H1 (cell line): ENCODE data around the gene KHDRBS1. TPM values are rescaled to one million over a fixed set of nuclear protein-coding genes. Genes with fewer than 3 reads are reported as not detected.

Experiments
- CTCF ChIA-PET: fragments of 300-600 bp; sonication (Branson Sonifier 250); formaldehyde crosslinking; loops from one replicate; lab custom pipeline; 2021; ENCODE audit not compliant: partially characterized antibody; lab: Charles Lee
- POLR2A ChIA-PET: fragments of 300-600 bp; sonication (Branson Sonifier 250); formaldehyde crosslinking; loops from one replicate; lab custom pipeline; 2021; ENCODE audit warnings: inconsistent platforms; ENCODE audit not compliant: partially characterized antibody; lab: Charles Lee
- DNase-seq, 2 experiments: peaks; one replicate each; pipeline versions ENCODE4 v3.0.0 to v3.0.0-alpha.2; 2010 to 2022; ENCODE audit warnings: low spot score in 2 of 2, low read depth in 1 of 2, mixed read lengths in 1 of 2
- FAIRE-seq: peaks from 2 replicates; lab custom pipeline; 2011; peaks lifted over from hg19 to GRCh38; lab: Jason Lieb, UNC
- H2AFZ ChIP-seq: 2 replicates; pipeline ENCODE4 v1.8.1; 2012; ENCODE audit warnings: low read length, inconsistent platforms
- H2AK5ac ChIP-seq: 2 replicates; pipeline ENCODE4 v1.6.1; 2013; ENCODE audit warnings: low read depth, low read length
- H2BK120ac ChIP-seq: replicated peaks from 2 replicates; pipeline ENCODE3; 2013; ENCODE audit warnings: low read depth, low read length, inconsistent platforms
- H2BK12ac ChIP-seq: 2 replicates; pipeline ENCODE4 v1.6.1; 2013; ENCODE audit warnings: low read depth, low read length
- H2BK15ac ChIP-seq: 2 replicates; pipeline ENCODE4 v1.6.1; 2013; ENCODE audit warnings: low read length
- H2BK20ac ChIP-seq: 2 replicates; pipeline ENCODE4 v1.6.1; 2013; ENCODE audit warnings: low read length
- H2BK5ac ChIP-seq: 2 replicates; pipeline ENCODE4 v1.6.1; 2013; ENCODE audit warnings: low read depth, low read length
- H3K14ac ChIP-seq: 2 replicates; pipeline ENCODE4 v1.6.1; 2013; ENCODE audit warnings: inconsistent platforms; ENCODE audit not compliant: insufficient read length
- H3K18ac ChIP-seq: 2 replicates; pipeline ENCODE4 v1.6.1; 2013; ENCODE audit warnings: low read length; ENCODE audit errors: extremely low read depth
- H3K23ac ChIP-seq: 2 replicates; pipeline ENCODE4 v1.6.1; 2013; ENCODE audit warnings: inconsistent platforms; ENCODE audit not compliant: insufficient read length
- H3K23me2 ChIP-seq: 2 replicates; pipeline ENCODE4 v1.6.1; 2013; ENCODE audit warnings: low read depth, low read length
- H3K27ac ChIP-seq: 2 replicates; pipeline ENCODE4 v1.6.1; 2011; ENCODE audit warnings: low read depth, low read length, inconsistent platforms
- H3K27me3 ChIP-seq, 4 experiments: replicated peaks in 1 of 4; 1 replicate in 1 of 4; 2 replicates in 3 of 4; pipeline versions ENCODE4 v1.6.1 to v1.8.1; 2011 to 2013; ENCODE audit warnings: low read length in 3 of 4, mild to moderate bottlenecking in 3 of 4, inconsistent platforms in 2 of 4, mixed read lengths in 2 of 4, moderate library complexity in 1 of 4; ENCODE audit not compliant: control insufficient read depth in 3 of 4, insufficient read depth in 3 of 4; ENCODE audit errors: extremely low read depth in 1 of 4
- H3K36me3 ChIP-seq, 4 experiments: 2 replicates each; pipeline versions ENCODE4 v1.6.1 to v1.8.1; 2011 to 2013; ENCODE audit warnings: mild to moderate bottlenecking in 4 of 4, low read length in 3 of 4, moderate library complexity in 2 of 4, control low read depth in 1 of 4, inconsistent platforms in 1 of 4; ENCODE audit not compliant: insufficient read depth in 4 of 4, control insufficient read depth in 2 of 4
- H3K4ac ChIP-seq: replicated peaks from 2 replicates; pipeline ENCODE3; 2013; ENCODE audit warnings: low read length, low read depth, mixed read lengths, inconsistent platforms; ENCODE audit not compliant: insufficient read length
- H3K4me1 ChIP-seq, 4 experiments: replicated peaks in 1 of 4; 1 replicate in 1 of 4; 2 replicates in 3 of 4; pipeline versions ENCODE4 v1.6.1 to v1.8.1; 2011 to 2013; ENCODE audit warnings: low read length in 3 of 4, inconsistent platforms in 2 of 4, mixed read lengths in 1 of 4; ENCODE audit not compliant: insufficient read depth in 4 of 4, control insufficient read depth in 3 of 4
- H3K4me2 ChIP-seq, 2 experiments: 2 replicates each; pipeline versions ENCODE4 v1.6.1 to v1.8.1; 2011 to 2013; ENCODE audit warnings: low read depth in 2 of 2, low read length in 2 of 2, control low read depth in 1 of 2, inconsistent platforms in 1 of 2, mild to moderate bottlenecking in 1 of 2; ENCODE audit not compliant: insufficient read depth in 1 of 2
- H3K4me3 ChIP-seq, 4 experiments: fragments of 200-600, 300-600 bp in 1 of 4; sonication (generic), shearing (Covaris generic), sonication (Bioruptor Twin) in 1 of 4; 2 replicates each; pipeline versions ENCODE4 v1.5.1 to v1.8.1; 2011 to 2016; ENCODE audit warnings: low read length in 4 of 4, low read depth in 3 of 4, control low read depth in 2 of 4, inconsistent platforms in 2 of 4, mild to moderate bottlenecking in 2 of 4, mixed read lengths in 1 of 4, moderate library complexity in 1 of 4; ENCODE audit not compliant: insufficient read depth in 2 of 4; ENCODE audit errors: extremely low read depth in 1 of 4
- H3K56ac ChIP-seq: replicated peaks from 2 replicates; pipeline ENCODE3; 2013; ENCODE audit warnings: low read depth, mild to moderate bottlenecking, mixed read lengths, low read length, inconsistent platforms; ENCODE audit not compliant: insufficient read length
- H3K79me1 ChIP-seq: 2 replicates; pipeline ENCODE4 v1.6.1; 2013; ENCODE audit warnings: low read depth, low read length, control low read depth
- H3K79me2 ChIP-seq, 2 experiments: 2 replicates each; pipeline versions ENCODE4 v1.6.1 to v1.8.1; 2012 to 2013; ENCODE audit warnings: low read length in 2 of 2, mild to moderate bottlenecking in 2 of 2, inconsistent platforms in 1 of 2; ENCODE audit not compliant: insufficient read depth in 2 of 2, control insufficient read depth in 1 of 2
- H3K9ac ChIP-seq, 4 experiments: replicated peaks in 1 of 4; 1 replicate in 1 of 4; 2 replicates in 3 of 4; pipeline versions ENCODE4 v1.6.1 to v1.8.1; 2011 to 2013; ENCODE audit warnings: low read depth in 3 of 4, low read length in 3 of 4, control low read depth in 2 of 4, mild to moderate bottlenecking in 2 of 4, moderate library complexity in 2 of 4, inconsistent platforms in 1 of 4; ENCODE audit errors: extremely low read depth in 1 of 4
- H3K9me3 ChIP-seq, 2 experiments: 2 replicates each; pipeline versions ENCODE4 v1.6.1 to v1.8.1; 2012 to 2013; ENCODE audit warnings: mild to moderate bottlenecking in 2 of 2, moderate library complexity in 2 of 2, control low read depth in 1 of 2, inconsistent platforms in 1 of 2, low read depth in 1 of 2, low read length in 1 of 2, mixed read lengths in 1 of 2; ENCODE audit not compliant: insufficient read depth in 2 of 2
- H4K20me1 ChIP-seq, 2 experiments: replicated peaks in 1 of 2; 2 replicates each; pipeline versions ENCODE3 to v1.8.1; 2011 to 2013; ENCODE audit warnings: inconsistent platforms in 2 of 2, low read length in 2 of 2, mild to moderate bottlenecking in 1 of 2; ENCODE audit not compliant: insufficient read depth in 2 of 2, control insufficient read depth in 1 of 2
- H4K5ac ChIP-seq: 2 replicates; pipeline ENCODE4 v1.6.1; 2013; ENCODE audit warnings: low read length, low read depth, mixed read lengths, inconsistent platforms; ENCODE audit not compliant: insufficient read length
- H4K8ac ChIP-seq: 2 replicates; pipeline ENCODE4 v1.8.0; 2013; ENCODE audit warnings: mild to moderate bottlenecking, moderate library complexity, low read length, inconsistent platforms; ENCODE audit not compliant: insufficient read depth; ENCODE audit errors: extremely low read depth
- H4K91ac ChIP-seq: replicated peaks from 2 replicates; pipeline ENCODE3; 2013; ENCODE audit warnings: low read length, mixed read lengths, inconsistent platforms; ENCODE audit not compliant: insufficient read length
- CHD2 ChIP-seq: IDR thresholded peaks from 2 replicates; pipeline ENCODE4 v1.6.1; 2012; ENCODE audit warnings: low read length, improper control_type of control experiment
- POLR2AphosphoS5 ChIP-seq: IDR thresholded peaks from 2 replicates; pipeline ENCODE4 v1.6.1; 2011; ENCODE audit warnings: low read depth, low read length
- RXRA ChIP-seq: IDR thresholded peaks from 2 replicates; pipeline ENCODE4 v1.6.1; 2011; ENCODE audit warnings: low read depth, mild to moderate bottlenecking, low read length, moderate library complexity; ENCODE audit not compliant: insufficient read depth
- SP2 ChIP-seq: IDR thresholded peaks from 2 replicates; pipeline ENCODE4 v1.6.1; 2012; ENCODE audit warnings: mild to moderate bottlenecking, low read length, inconsistent platforms
- whole genome bisulfite sequencing, 2 experiments: shearing (Covaris generic) in 1 of 2; methylation state at CpG; one replicate each; pipeline versions ENCODE4 v1.1.6 to v1.1.7; 2013 to 2015; ENCODE audit warnings: low lambda C conversion rate in 2 of 2, mixed read lengths in 2 of 2, inconsistent platforms in 1 of 2, low coverage in 1 of 2, missing lambda C conversion rate in 1 of 2; ENCODE audit not compliant: insufficient replicate concordance in 2 of 2, insufficient coverage in 1 of 2, insufficient read length in 1 of 2; ENCODE audit errors: extremely low coverage in 1 of 2, missing lambda C conversion rate in 1 of 2; 5-methylcytosine and 5-hydroxymethylcytosine counted together
- polyA plus RNA-seq, 7 experiments: library from polyadenylated mRNA; depleted of rRNA in 3 of 7; stranded (reverse) in 5 of 7; unstranded in 2 of 7; fragments of >200 nt in 5 of 7; fragments of 200-250 nt in 2 of 7; gene quantifications; 1 replicate in 5 of 7; 2 replicates in 1 of 7; 4 replicates in 1 of 7; pipeline versions ENCODE4 v1.2.1 to v1.2.3, GENCODE V29; 2011 to 2013; ENCODE audit warnings: missing spikeins in 2 of 7, mixed read lengths in 2 of 7
- total RNA-seq: library from RNA; stranded (reverse); fragmentation: NEBNext Ultra II Directional; extraction: Animal tissue kit (Norgen Biotek cat#: 25700); gene quantifications from 2 replicates; pipeline ENCODE4 v1.2.1, GENCODE V29; 2021
- TF ChIP-seq, protein P1 (sequence below): IDR thresholded peaks from 2 replicates; pipeline ENCODE4 v1.6.1; 2011; ENCODE audit warnings: low read depth, mild to moderate bottlenecking, low read length; ENCODE audit not compliant: insufficient read depth

Gene KHDRBS1
- total and polyA plus RNA-seq, 2 of the 8 experiments (the other 6 are each of a cell fraction or from before 2014, with no cell fraction given) = 53.8 to 284 TPM

DNA sequence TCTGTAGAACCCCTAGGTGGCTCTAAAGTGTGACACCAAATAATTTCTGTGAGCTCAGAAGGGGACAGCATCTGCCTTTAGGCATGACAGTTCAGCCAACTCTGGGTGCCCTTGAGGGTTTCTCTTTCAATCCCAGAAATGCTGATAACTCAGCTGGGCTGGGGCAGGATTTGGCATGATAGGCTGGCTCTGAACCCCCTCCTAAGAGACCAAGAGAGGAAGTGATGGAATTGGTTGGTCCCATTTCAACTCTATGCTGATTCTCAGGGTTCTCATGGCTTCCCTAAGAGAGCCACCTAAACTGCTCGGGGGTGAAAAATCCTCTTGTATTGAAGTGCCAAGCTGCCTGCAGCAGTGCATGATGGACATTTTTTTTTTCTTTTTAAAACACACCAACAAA is 30.6 kb downstream of the KHDRBS1 start:
- FAIRE-seq (no peak), DNase-seq (no peak)
- H4K20me1 ChIP-seq = peaks cover 1 to 11% of the 10 kb centered on the region in 2 experiments
- H3K56ac ChIP-seq = no peak overlapping the region
- no peak overlapping the region for H2BK12ac ChIP-seq
- H3K23me2 ChIP-seq = no peaks in the 10 kb centered on the region
- H4K91ac ChIP-seq = no peak overlapping the region
- no peak overlapping the region for H3K18ac ChIP-seq
- no peak overlapping the region for H3K4me2 ChIP-seq
- ChIA-PET POLR2A (interaction anchor here (1.0 to 2.4 kb wide), 5 partner anchors 10 to 31 kb away, joined by 3 to 12 read pairs (median 3); partner anchors contain the start of gene KHDRBS1), CTCF (interaction anchor here (0.6 to 1.9 kb wide), 4 partner anchors 9 to 76 kb away, joined by 3 to 8 read pairs (median 4); no protein-coding TSS in a partner anchor)
- no peak overlapping the region for H2BK20ac ChIP-seq
- H3K4me1 ChIP-seq = no peaks in the 10 kb centered on the region
- TF ChIP-seq, protein P1, sequence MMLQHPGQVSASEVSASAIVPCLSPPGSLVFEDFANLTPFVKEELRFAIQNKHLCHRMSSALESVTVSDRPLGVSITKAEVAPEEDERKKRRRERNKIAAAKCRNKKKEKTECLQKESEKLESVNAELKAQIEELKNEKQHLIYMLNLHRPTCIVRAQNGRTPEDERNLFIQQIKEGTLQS = no peak
- no peak for TF ChIP-seq SP2
- no peak for TF ChIP-seq RXRA
- TF ChIP-seq POLR2AphosphoS5 = peak; percentile 16; the same call in 1 of the 2 replicates
- no peak for TF ChIP-seq CHD2
- H3K27me3 ChIP-seq = no peaks in the 10 kb centered on the region
- H3K9ac ChIP-seq = no peak overlapping the region
- H3K4ac ChIP-seq = no peak overlapping the region
- H4K5ac ChIP-seq = no peak overlapping the region
- no peak overlapping the region for H2AK5ac ChIP-seq
- no peaks in the 10 kb centered on the region; the same call in 1 of the 2 replicates for H3K79me1 ChIP-seq
- H2BK5ac ChIP-seq = no peak overlapping the region
- H3K14ac ChIP-seq = no peak overlapping the region
- no peaks in the 10 kb centered on the region for H3K9me3 ChIP-seq
- no peak overlapping the region for H4K8ac ChIP-seq
- H3K23ac ChIP-seq = no peak overlapping the region
- no peak overlapping the region for H3K4me3 ChIP-seq
- no peak overlapping the region for H2AFZ ChIP-seq
- WGBS, 2 experiments = 94% methylated on average over 1 of the region's 1 CpG; no CpG with 5 or more reads in 1 of the 2 experiments
- no peak overlapping the region for H2BK120ac ChIP-seq
- H2BK15ac ChIP-seq = no peak overlapping the region
- H3K27ac ChIP-seq = no peak overlapping the region
- H3K79me2 ChIP-seq = peaks cover 0 to 4% of the 10 kb centered on the region in 2 experiments; a peak in 1 of 4 replicates
- H3K36me3 ChIP-seq = peaks cover 21 to 74% (median 58%) of the 10 kb centered on the region in 4 experiments
